Measurements from ENCODE around the gene HMX1. TPM values are rescaled to one million over a fixed set of nuclear protein-coding genes. Genes with fewer than 3 reads are reported as not detected.

Gene HMX1
- total RNA-seq, 1 donor from 2014 or later = not detected

DNA sequence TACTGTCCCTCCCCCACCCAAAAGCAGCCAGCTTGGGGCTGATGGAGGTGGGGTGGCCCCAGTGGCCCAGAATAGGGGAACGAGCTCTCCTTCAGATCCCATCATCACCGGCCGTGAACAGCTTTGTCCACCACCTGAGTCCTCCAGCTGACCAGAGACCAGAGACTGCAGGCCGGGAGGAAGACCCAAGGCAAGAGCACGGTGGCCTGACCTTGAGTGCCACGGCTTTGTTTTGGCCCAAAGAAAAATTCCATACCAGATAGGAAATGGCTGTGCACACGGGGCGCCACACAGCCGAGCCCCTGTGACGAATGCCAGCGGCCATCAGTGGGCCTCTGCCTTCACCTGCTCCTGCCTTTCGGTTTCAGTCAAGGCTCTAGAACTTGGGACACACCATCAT is 5.2 kb downstream of the HMX1 start:
- Mint-ChIP-seq H3K4me1 (ENCODE audit: unreplicated experiment) (peaks cover 8% of the 10 kb centered on the region), H3K36me3 (ENCODE audit: low read depth, unreplicated experiment) (peaks cover 4% of the 10 kb centered on the region), H3K4me3 (ENCODE audit: unreplicated experiment) (no peak overlapping the region), H3K9me3 (ENCODE audit: unreplicated experiment) (no peaks in the 10 kb centered on the region), H3K27ac (ENCODE audit: unreplicated experiment) (no peak overlapping the region), H3K27me3 (ENCODE audit: unreplicated experiment) (peaks cover 41% of the 10 kb centered on the region)
- no peak for DNase-seq (ENCODE audit: low spot score)
- TF ChIP-seq, protein P1, sequence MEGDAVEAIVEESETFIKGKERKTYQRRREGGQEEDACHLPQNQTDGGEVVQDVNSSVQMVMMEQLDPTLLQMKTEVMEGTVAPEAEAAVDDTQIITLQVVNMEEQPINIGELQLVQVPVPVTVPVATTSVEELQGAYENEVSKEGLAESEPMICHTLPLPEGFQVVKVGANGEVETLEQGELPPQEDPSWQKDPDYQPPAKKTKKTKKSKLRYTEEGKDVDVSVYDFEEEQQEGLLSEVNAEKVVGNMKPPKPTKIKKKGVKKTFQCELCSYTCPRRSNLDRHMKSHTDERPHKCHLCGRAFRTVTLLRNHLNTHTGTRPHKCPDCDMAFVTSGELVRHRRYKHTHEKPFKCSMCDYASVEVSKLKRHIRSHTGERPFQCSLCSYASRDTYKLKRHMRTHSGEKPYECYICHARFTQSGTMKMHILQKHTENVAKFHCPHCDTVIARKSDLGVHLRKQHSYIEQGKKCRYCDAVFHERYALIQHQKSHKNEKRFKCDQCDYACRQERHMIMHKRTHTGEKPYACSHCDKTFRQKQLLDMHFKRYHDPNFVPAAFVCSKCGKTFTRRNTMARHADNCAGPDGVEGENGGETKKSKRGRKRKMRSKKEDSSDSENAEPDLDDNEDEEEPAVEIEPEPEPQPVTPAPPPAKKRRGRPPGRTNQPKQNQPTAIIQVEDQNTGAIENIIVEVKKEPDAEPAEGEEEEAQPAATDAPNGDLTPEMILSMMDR (IDR thresholded peaks at IDR 0.05; ENCODE audit: unreplicated experiment) = no peak

DNA sequence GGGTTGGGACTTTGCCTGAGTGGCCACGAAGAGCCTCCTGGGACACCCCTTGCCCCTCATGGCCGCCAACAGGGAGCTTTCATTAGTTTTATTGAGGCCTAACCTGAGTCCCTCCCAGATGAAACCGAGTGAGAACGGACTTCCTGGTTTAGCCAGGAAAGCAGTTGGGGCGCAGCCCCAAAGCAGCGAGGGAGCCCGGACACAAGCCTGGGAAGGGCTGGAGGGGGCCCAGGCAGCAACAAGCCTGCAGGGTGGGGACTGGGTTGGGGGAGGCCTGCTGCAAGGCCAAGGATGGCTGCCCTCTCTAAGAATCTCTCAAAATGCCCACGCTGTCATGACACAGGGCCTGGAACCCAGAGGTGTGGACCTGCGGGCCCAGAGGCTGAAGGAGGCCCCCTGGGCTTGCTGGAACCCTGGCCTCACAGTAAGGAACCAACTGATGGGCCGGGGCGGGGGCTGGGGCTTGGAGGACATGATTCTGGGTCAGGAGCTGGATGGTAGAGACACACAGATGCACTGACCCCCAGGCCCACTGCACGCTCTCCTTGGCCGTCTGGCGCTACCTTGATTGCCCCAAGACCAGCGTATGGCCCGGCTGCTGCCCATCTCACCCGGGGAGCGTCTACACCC is 5.8 kb downstream of the HMX1 start:
- Mint-ChIP-seq H3K27me3 (ENCODE audit: unreplicated experiment) (peaks cover 40% of the 10 kb centered on the region), H3K27ac (ENCODE audit: unreplicated experiment) (no peak overlapping the region), H3K36me3 (ENCODE audit: low read depth, unreplicated experiment) (peaks cover 4% of the 10 kb centered on the region), H3K4me3 (ENCODE audit: unreplicated experiment) (no peak overlapping the region), H3K4me1 (ENCODE audit: unreplicated experiment) (peaks cover 8% of the 10 kb centered on the region), H3K9me3 (ENCODE audit: unreplicated experiment) (no peaks in the 10 kb centered on the region)
- TF ChIP-seq, protein P1 (IDR thresholded peaks at IDR 0.05; ENCODE audit: unreplicated experiment) = no peak
- DNase-seq (ENCODE audit: low spot score) = no peak

GRCh38 chr4:8864912-8865680 is 6.5 kb downstream of the HMX1 start:
- TF ChIP-seq, protein P1 (IDR thresholded peaks at IDR 0.05; ENCODE audit: unreplicated experiment) = no peak

GRCh38 chr4:8863686-8864682 is 7.7 kb downstream of the HMX1 start:
- H3K36me3 Mint-ChIP-seq (ENCODE audit: low read depth, unreplicated experiment) = peaks cover 4% of the 10 kb centered on the region
- no peak overlapping the region for H3K4me3 Mint-ChIP-seq (ENCODE audit: unreplicated experiment)

More at GRCh38 chr4:8864912-8865680, 6.5 kb downstream of the HMX1 start:
- peaks cover 4% of the 10 kb centered on the region for H3K36me3 Mint-ChIP-seq (ENCODE audit: low read depth, unreplicated experiment)
- peaks cover 39% of the 10 kb centered on the region for H3K27me3 Mint-ChIP-seq (ENCODE audit: unreplicated experiment)
- peaks cover 8% of the 10 kb centered on the region for H3K4me1 Mint-ChIP-seq (ENCODE audit: unreplicated experiment)
- no peak for DNase-seq (ENCODE audit: low spot score)
- H3K27ac Mint-ChIP-seq (ENCODE audit: unreplicated experiment) = no peak overlapping the region
- H3K4me3 Mint-ChIP-seq (ENCODE audit: unreplicated experiment) = no peak overlapping the region
- H3K9me3 Mint-ChIP-seq (ENCODE audit: unreplicated experiment) = no peaks in the 10 kb centered on the region

More at GRCh38 chr4:8863686-8864682, 7.7 kb downstream of the HMX1 start:
- Mint-ChIP-seq H3K27me3 (ENCODE audit: unreplicated experiment) (peaks cover 39% of the 10 kb centered on the region), H3K27ac (ENCODE audit: unreplicated experiment) (no peak overlapping the region), H3K9me3 (ENCODE audit: unreplicated experiment) (no peaks in the 10 kb centered on the region), H3K4me1 (ENCODE audit: unreplicated experiment) (peaks cover 8% of the 10 kb centered on the region)
- no peak for DNase-seq (ENCODE audit: low spot score)
- TF ChIP-seq, protein P1 (IDR thresholded peaks at IDR 0.05; ENCODE audit: unreplicated experiment) = no peak

Measured in endothelial cell (in vitro differentiated cells).